Calu3 (cell line): ENCODE measurements around the gene C4orf50. TPM values are rescaled to one million over a fixed set of nuclear protein-coding genes. Genes with fewer than 3 reads are reported as not detected.

ENCODE experiments used
- Bru-seq: library from RNA; stranded (reverse); fragments of 400-500 nt; gene quantifications from one replicate; lab custom pipeline; 2021; lab: Mats Ljungman, UMichigan
- BruChase-seq, 2 experiments: library from RNA; stranded (reverse); fragments of 400-500 nt; gene quantifications; one replicate each; lab custom pipeline; 2021; lab: Mats Ljungman, UMichigan
- BruUV-seq: library from RNA; stranded (reverse); fragments of 400-500 nt; replicated peaks from 2 replicates; lab custom pipeline; 2021; lab: Mats Ljungman, UMichigan
- CTCF ChIA-PET: fragments of 300-600 bp; sonication (Branson Sonifier 250); formaldehyde crosslinking; loops from one replicate; lab custom pipeline; 2022; ENCODE audit warnings: antibody characterized with exemption; lab: Charles Lee
- DNase-seq: peaks from one replicate; pipeline ENCODE4 v3.0.0; 2022
- H3K27ac Mint-ChIP-seq: one replicate; pipeline ENCODE4 v1.8.0; 2022; ENCODE audit warnings: mixed read lengths; ENCODE audit not compliant: unreplicated experiment
- H3K27me3 Mint-ChIP-seq: one replicate; pipeline ENCODE4 v1.8.0; 2022; ENCODE audit warnings: mixed read lengths; ENCODE audit not compliant: unreplicated experiment
- H3K36me3 Mint-ChIP-seq: one replicate; pipeline ENCODE4 v1.8.0; 2022; ENCODE audit warnings: mild to moderate bottlenecking, moderate library complexity, mixed read lengths; ENCODE audit not compliant: insufficient read depth, unreplicated experiment
- H3K4me1 Mint-ChIP-seq: one replicate; pipeline ENCODE4 v1.8.0; 2022; ENCODE audit warnings: mild to moderate bottlenecking, low read depth, mixed read lengths; ENCODE audit not compliant: unreplicated experiment
- H3K4me3 Mint-ChIP-seq: one replicate; pipeline ENCODE4 v1.8.0; 2022; ENCODE audit warnings: mild to moderate bottlenecking, low read depth, moderate library complexity, mixed read lengths; ENCODE audit not compliant: unreplicated experiment
- H3K9me3 Mint-ChIP-seq: one replicate; pipeline ENCODE4 v1.8.0; 2022; ENCODE audit warnings: low read depth, mixed read lengths; ENCODE audit not compliant: unreplicated experiment
- CTCF ChIP-seq: fragments of 200-600 bp; IDR thresholded peaks from one replicate; pipeline ENCODE4 v1.8.0; 2022; ENCODE audit warnings: antibody characterized with exemption; ENCODE audit not compliant: unreplicated experiment
- intact Hi-C: fragments of 100-400 bp; cut with micrococcal nuclease; formaldehyde crosslinking; loops from one replicate; pipeline ENCODE4 v1.10.0; 2022; ENCODE audit not compliant: unreplicated experiment
- long read RNA-seq: library from polyadenylated mRNA; stranded (forward); transcript quantifications from one replicate; pipeline ENCODE4 v2.0.0, GENCODE V29; 2022
- total RNA-seq: library from RNA; stranded (reverse); gene quantifications from 2 replicates; pipeline ENCODE4 v1.2.3, GENCODE V29; 2022

The C4orf50 gene
- not detected in 2 replicates for total RNA-seq
- not detected for Bru-seq, nascent RNA
- not detected for BruChase-seq, experiment 1, labeled RNA remaining after a 6-hour chase
- BruChase-seq, experiment 2, labeled RNA remaining after a 2-hour chase, result not detected
- long read RNA-seq, result 0 reads

DNA sequence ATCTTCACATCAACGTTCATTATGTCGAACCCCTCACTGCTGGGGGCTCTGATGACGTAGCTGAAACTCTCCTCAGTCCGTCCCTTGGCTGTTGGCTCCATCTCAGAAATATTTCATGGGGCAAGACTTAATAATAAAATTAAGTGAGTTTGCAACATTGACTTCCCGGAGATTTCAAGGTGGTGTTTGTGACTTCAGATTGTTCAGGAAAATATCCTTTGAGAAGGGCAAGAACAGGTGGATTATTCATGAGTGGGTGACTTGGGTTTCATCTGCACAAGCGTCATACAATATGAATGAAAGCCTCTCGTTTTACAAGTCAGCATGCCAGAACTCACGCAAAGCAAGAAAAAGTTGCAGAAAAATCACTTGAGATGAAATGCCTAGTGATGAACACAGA lies at the start of gene C4orf50:
Gene C4orf50, minus strand, starts transcription at position 101 of the 400 bp plus-strand sequence.
- H3K4me1 Mint-ChIP-seq, result no peaks in the 10 kb centered on the region
- CTCF ChIA-PET, result no interaction called here
- intact Hi-C loops, result no loop called here
- no peak within 1 kb of the TSS for H3K4me3 Mint-ChIP-seq
- no peaks in the 10 kb centered on the region for H3K36me3 Mint-ChIP-seq
- no peak within 1 kb of the TSS for H3K27ac Mint-ChIP-seq
- H3K27me3 Mint-ChIP-seq, result peaks cover 25% of the 10 kb centered on the region
- peaks cover 3% of the 10 kb centered on the region for H3K9me3 Mint-ChIP-seq
- no TSS peak for BruUV-seq
- DNase-seq, result no peak
- no peak for TF ChIP-seq CTCF

DNA sequence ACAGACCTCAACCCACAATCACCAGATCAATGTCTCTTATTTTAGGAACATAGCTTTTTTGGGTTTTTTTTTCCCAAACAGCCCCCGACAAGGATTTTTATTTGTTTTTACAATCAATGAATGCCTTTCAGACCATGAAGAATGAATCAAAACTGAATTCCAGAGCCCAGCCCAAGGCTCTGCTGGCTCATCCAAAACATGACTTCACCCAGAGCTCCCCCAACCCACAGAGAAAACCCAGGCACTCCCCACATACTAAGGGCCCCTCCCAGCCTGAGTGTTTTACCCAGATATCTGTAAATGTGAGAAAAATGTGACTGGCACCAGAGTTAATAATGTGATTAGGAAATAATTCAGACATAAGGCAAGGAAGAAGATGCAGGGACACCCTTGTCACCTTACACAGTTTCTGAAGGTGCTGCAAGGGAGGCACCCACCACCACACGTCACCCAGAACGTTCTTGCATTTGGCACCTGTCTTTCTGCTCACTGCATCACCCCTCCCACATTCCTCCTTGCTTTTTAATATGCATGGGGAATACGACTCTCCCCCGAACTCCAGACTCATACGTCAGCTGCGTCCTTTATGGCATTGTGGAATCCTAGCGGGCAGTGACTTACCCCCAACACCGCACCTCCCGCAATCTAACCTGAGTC lies 47.8 kb upstream of the C4orf50 start:
- BruUV-seq, result no TSS peak
- peaks cover 48% of the 10 kb centered on the region for H3K27me3 Mint-ChIP-seq
- CTCF ChIA-PET, result no interaction called here
- no peak overlapping the region for H3K4me3 Mint-ChIP-seq
- DNase-seq, result no peak
- H3K9me3 Mint-ChIP-seq, result no peaks in the 10 kb centered on the region
- H3K36me3 Mint-ChIP-seq, result no peaks in the 10 kb centered on the region
- no peak for TF ChIP-seq CTCF
- H3K27ac Mint-ChIP-seq, result no peak overlapping the region
- H3K4me1 Mint-ChIP-seq, result no peaks in the 10 kb centered on the region
- intact Hi-C loops, result no loop called here

DNA sequence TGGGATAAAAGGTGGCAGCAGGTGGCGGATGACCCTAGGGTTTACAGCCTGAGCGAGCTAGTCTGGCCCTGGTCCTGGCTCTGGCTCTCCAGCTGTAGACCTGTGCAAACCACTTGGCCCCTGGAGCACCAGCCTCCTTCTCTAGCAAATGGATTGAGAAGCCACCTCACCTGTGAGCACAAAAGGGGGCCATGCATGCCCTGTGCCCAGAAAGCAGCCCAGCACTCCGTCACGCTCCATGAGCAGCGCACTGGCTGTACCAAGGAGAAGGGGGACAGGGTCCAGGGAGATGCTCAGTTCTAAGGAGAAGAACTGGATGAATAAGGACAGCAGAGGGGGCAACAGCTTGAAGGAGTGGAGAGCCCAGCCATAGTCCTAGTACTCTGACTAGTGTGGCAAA lies 46.9 kb upstream of the C4orf50 start:
- intact Hi-C loops, result no loop called here
- Mint-ChIP-seq H3K27ac (no peak overlapping the region), H3K9me3 (no peaks in the 10 kb centered on the region), H3K27me3 (peaks cover 48% of the 10 kb centered on the region), H3K36me3 (no peaks in the 10 kb centered on the region), H3K4me3 (no peak overlapping the region), H3K4me1 (no peaks in the 10 kb centered on the region)
- DNase-seq, result no peak
- CTCF ChIA-PET, result no interaction called here
- no peak for TF ChIP-seq CTCF
- no TSS peak for BruUV-seq

GRCh38 chr4:6064383-6064782 lies 46.2 kb upstream of the C4orf50 start:
- CTCF ChIA-PET, result no interaction called here
- no TSS peak for BruUV-seq
- no peak for DNase-seq
- intact Hi-C loops, result no loop called here
- Mint-ChIP-seq H3K27ac (no peak overlapping the region), H3K4me1 (no peaks in the 10 kb centered on the region), H3K9me3 (no peaks in the 10 kb centered on the region), H3K4me3 (no peak overlapping the region), H3K36me3 (no peaks in the 10 kb centered on the region), H3K27me3 (peaks cover 48% of the 10 kb centered on the region)
- TF ChIP-seq CTCF, result no peak
